IMR-90 (cell line): ENCODE results near the gene SLC25A21. TPM values are rescaled to one million over a fixed set of nuclear protein-coding genes. Genes with fewer than 3 reads are reported as not detected.
"Not testable (repeated sequence)": the region's sequence is repeated elsewhere in the genome, so short reads cannot be mapped to it uniquely, and the experiment has no call there.

Experiments
- ATAC-seq: fragments of 200-7000 bp; cut with Tn5 transposase; 2 replicates; pipeline ENCODE4 v1.9.1; 2020; ENCODE audit warnings: low read depth, mild to moderate bottlenecking, moderate library complexity
- BruUV-seq: library from RNA; stranded (reverse); fragments of 400-500 nt; replicated peaks from 2 replicates; lab custom pipeline; 2021; lab: Mats Ljungman, UMichigan
- CTCF ChIA-PET: fragments of 300-600 bp; formaldehyde crosslinking; extraction: SDS; loops from one replicate; lab custom pipeline; 2021; ENCODE audit warnings: antibody characterized with exemption; lab: Yijun Ruan, JAX
- POLR2A ChIA-PET: fragments of 300-600 bp; sonication (Branson Sonifier 250); formaldehyde crosslinking; loops from one replicate; lab custom pipeline; 2022; ENCODE audit warnings: antibody characterized with exemption; ENCODE audit not compliant: unreplicated experiment; lab: Charles Lee
- DNase-seq: peaks from one replicate; pipeline ENCODE4 v3.0.0; 2013
- H2AFZ ChIP-seq: replicated peaks from 2 replicates; pipeline ENCODE3; 2013; ENCODE audit warnings: low read length, mild to moderate bottlenecking; ENCODE audit not compliant: poor library complexity
- H2AK5ac ChIP-seq: 2 replicates; pipeline ENCODE4 v1.6.1; 2013; ENCODE audit warnings: low read depth, low read length, inconsistent platforms
- H2AK9ac ChIP-seq: replicated peaks from 2 replicates; pipeline ENCODE3; 2013; ENCODE audit warnings: mild to moderate bottlenecking, low read depth, low read length, moderate library complexity; ENCODE audit not compliant: poor library complexity
- H2BK120ac ChIP-seq: 2 replicates; pipeline ENCODE4 v1.6.1; 2013; ENCODE audit warnings: low read depth, low read length, inconsistent platforms
- H2BK15ac ChIP-seq: 3 replicates; pipeline ENCODE4 v1.6.1; 2013; ENCODE audit warnings: low read depth, low read length, inconsistent platforms
- H2BK20ac ChIP-seq: 2 replicates; pipeline ENCODE4 v1.6.1; 2013; ENCODE audit warnings: low read depth, mild to moderate bottlenecking, inconsistent platforms, low read length, moderate library complexity
- H2BK5ac ChIP-seq: 2 replicates; pipeline ENCODE4 v1.6.1; 2013; ENCODE audit warnings: mild to moderate bottlenecking, low read depth, low read length, inconsistent platforms; ENCODE audit not compliant: poor library complexity, severe bottlenecking
- H3K14ac ChIP-seq: replicated peaks from 2 replicates; pipeline ENCODE4 v1.6.1; 2013; ENCODE audit warnings: low read depth, low read length, inconsistent platforms
- H3K18ac ChIP-seq: 2 replicates; pipeline ENCODE4 v1.6.1; 2013; ENCODE audit warnings: low read depth, low read length, control low read depth
- H3K23ac ChIP-seq: 2 replicates; pipeline ENCODE4 v1.6.1; 2013; ENCODE audit warnings: low read depth, low read length, inconsistent platforms
- H3K27ac ChIP-seq: 2 replicates; pipeline ENCODE4 v1.5.1; 2013; ENCODE audit warnings: mild to moderate bottlenecking, control low read depth, low read length; ENCODE audit not compliant: insufficient read depth
- H3K27me3 ChIP-seq: 2 replicates; pipeline ENCODE4 v1.6.1; 2013; ENCODE audit warnings: low read length; ENCODE audit not compliant: control insufficient read depth, insufficient read depth
- H3K36me3 ChIP-seq: 2 replicates; pipeline ENCODE4 v1.6.1; 2013; ENCODE audit warnings: low read length, mixed read lengths; ENCODE audit not compliant: control insufficient read depth, insufficient read depth
- H3K4ac ChIP-seq: 2 replicates; pipeline ENCODE4 v1.6.1; 2013; ENCODE audit warnings: low read depth, low read length, inconsistent platforms
- H3K4me1 ChIP-seq: 2 replicates; pipeline ENCODE4 v1.6.1; 2013; ENCODE audit warnings: low read length, mixed read lengths; ENCODE audit not compliant: control insufficient read depth, insufficient read depth
- H3K4me2 ChIP-seq: 2 replicates; pipeline ENCODE4 v1.6.1; 2013; ENCODE audit warnings: low read depth, mild to moderate bottlenecking, control low read depth, low read length, moderate library complexity
- H3K4me3 ChIP-seq: 2 replicates; pipeline ENCODE4 v1.5.1; 2013; ENCODE audit warnings: low read depth, mild to moderate bottlenecking, control low read depth, low read length, moderate library complexity; ENCODE audit not compliant: insufficient read depth
- H3K56ac ChIP-seq: 2 replicates; pipeline ENCODE4 v1.6.1; 2013; ENCODE audit warnings: low read length, inconsistent platforms; ENCODE audit not compliant: insufficient read depth; ENCODE audit errors: extremely low read depth
- H3K79me1 ChIP-seq, 2 experiments: 2 replicates each; pipeline ENCODE4 v1.6.1; 2013; ENCODE audit warnings: low read length in 2 of 2, inconsistent platforms in 1 of 2, low read depth in 1 of 2
- H3K9ac ChIP-seq: 2 replicates; pipeline ENCODE4 v1.6.1; 2013; ENCODE audit warnings: low read depth, low read length, control low read depth
- H3K9me1 ChIP-seq: 2 replicates; pipeline ENCODE4 v1.6.1; 2013; ENCODE audit warnings: low read length, inconsistent platforms; ENCODE audit not compliant: insufficient read depth
- H3K9me3 ChIP-seq: 2 replicates; pipeline ENCODE4 v1.6.1; 2013; ENCODE audit warnings: low read length; ENCODE audit not compliant: control insufficient read depth, insufficient read depth
- H4K20me1 ChIP-seq: 2 replicates; pipeline ENCODE4 v1.6.1; 2013; ENCODE audit warnings: low read length, inconsistent platforms; ENCODE audit not compliant: insufficient read depth
- H4K5ac ChIP-seq: 2 replicates; pipeline ENCODE4 v1.6.1; 2013; ENCODE audit warnings: mild to moderate bottlenecking, low read depth, low read length, control low read depth
- H4K8ac ChIP-seq, 2 experiments: 2 replicates each; pipeline ENCODE4 v1.6.1; 2013; ENCODE audit warnings: low read depth in 2 of 2, low read length in 2 of 2, control low read depth in 1 of 2, inconsistent platforms in 1 of 2
- H4K91ac ChIP-seq: 2 replicates; pipeline ENCODE4 v1.6.1; 2013; ENCODE audit warnings: low read depth, low read length, inconsistent platforms; ENCODE audit not compliant: insufficient read depth
- WGBS, 2 experiments: methylation state at CpG; one replicate each; pipeline versions ENCODE4 v1.1.5 to v1.1.7; 2013; ENCODE audit warnings: missing lambda C conversion rate in 2 of 2; ENCODE audit not compliant: insufficient read length in 1 of 2; ENCODE audit errors: extremely low coverage in 2 of 2; 5-methylcytosine and 5-hydroxymethylcytosine counted together
- dilution Hi-C: fragments of 300-500 bp; cut with HindIII; formaldehyde crosslinking; loops from one replicate; pipeline ENCODE4 v1.14.3; 2018; ENCODE audit warnings: low sequenced_read_pairs; ENCODE audit not compliant: unreplicated experiment
- in situ Hi-C: fragments of 300-500 bp; cut with MboI; formaldehyde crosslinking; loops from 3 replicates; pipeline ENCODE4 v1.14.3; 2019; ENCODE audit warnings: low sequenced_read_pairs, inconsistent platforms, mixed read lengths
- intact Hi-C: fragments of 100-400 bp; cut with micrococcal nuclease; formaldehyde crosslinking; loops from 2 replicates; pipeline ENCODE4 v1.10.0; 2022
- polyA plus RNA-seq, 3 experiments: library from polyadenylated mRNA; depleted of rRNA; stranded (reverse); fragments of >200 nt; gene quantifications; 2 replicates each; pipeline ENCODE4 v1.2.3, GENCODE V29; 2012; ENCODE audit warnings: low replicate concordance in 1 of 3
- total RNA-seq: library from RNA; depleted of rRNA; stranded (reverse); fragments of >200 nt; gene quantifications from 2 replicates; pipeline ENCODE4 v1.2.3, GENCODE V29; 2012

The SLC25A21 gene
- total and polyA plus RNA-seq, 2 of the 4 experiments (the other 2 are of a cell fraction): 0.62 to 0.90 TPM

DNA sequence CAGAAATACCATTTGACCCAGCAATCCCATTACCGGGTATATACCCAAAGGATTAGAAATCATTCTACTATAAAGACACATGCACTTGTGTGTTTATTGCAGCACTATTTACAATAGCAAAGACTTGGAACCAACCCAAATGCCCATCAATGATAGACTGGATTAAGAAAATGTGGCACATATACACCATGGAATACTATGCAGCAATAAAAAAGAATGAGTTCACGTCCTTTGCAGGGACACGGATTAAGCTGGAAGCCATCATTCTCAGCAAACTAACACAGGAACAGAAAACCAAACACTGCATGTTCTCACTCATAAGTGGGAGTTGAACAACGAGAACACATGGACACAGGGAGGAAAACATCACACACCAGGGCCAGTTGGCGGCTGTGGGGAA, 357.6 kb downstream of the SLC25A21 start:
- H3K9me3 ChIP-seq, H3K18ac ChIP-seq, BruUV-seq, CTCF ChIA-PET, H3K36me3 ChIP-seq, H4K8ac ChIP-seq, H3K56ac ChIP-seq, POLR2A ChIA-PET, H4K91ac ChIP-seq, H3K27me3 ChIP-seq, intact Hi-C loops, H4K20me1 ChIP-seq, H3K4me2 ChIP-seq, H2BK120ac ChIP-seq, H3K23ac ChIP-seq, H3K9ac ChIP-seq, H3K4ac ChIP-seq, ATAC-seq, H3K4me1 ChIP-seq, H3K79me1 ChIP-seq, H4K5ac ChIP-seq, in situ Hi-C loops, H2BK5ac ChIP-seq, H2AK5ac ChIP-seq, H2BK15ac ChIP-seq, H2AFZ ChIP-seq, dilution Hi-C loops, H3K4me3 ChIP-seq, H3K14ac ChIP-seq, H2BK20ac ChIP-seq, DNase-seq, H3K27ac ChIP-seq, H2AK9ac ChIP-seq, H3K9me1 ChIP-seq: not testable (repeated sequence)
- no CpG with 5 or more reads among the region's 5 CpGs for WGBS, 2 experiments
